ENCODE measurements around the gene LRRC45.

DNA sequence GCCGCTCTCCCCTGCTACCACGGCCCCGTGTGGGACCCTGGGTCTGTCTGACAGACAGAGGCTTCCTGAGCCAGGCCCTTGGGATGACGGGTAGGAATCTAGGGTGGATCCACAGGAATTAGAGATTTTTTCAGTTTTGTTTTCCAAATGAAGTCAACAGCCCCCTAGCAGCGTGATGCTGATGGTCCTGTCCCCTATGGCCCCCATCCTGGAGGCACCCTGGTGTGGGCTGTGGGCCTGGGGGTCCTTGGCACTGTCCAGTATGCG, 15.9 kb upstream of the LRRC45 start:
- TF ChIP-seq CTCF (conservative IDR thresholded peaks at IDR 0.05; ENCODE audit: low read depth, low read length) (no peak), EZH2 (IDR thresholded peaks at IDR 0.05; ENCODE audit: borderline replicate concordance, low read depth, low read length, poor library complexity, severe bottlenecking) (no peak)
